SH-SY5Y (cell line): Measurements from ENCODE around the gene SCN4B.

ENCODE experiments used
- GATA2 ChIP-seq: IDR thresholded peaks from 2 replicates; pipeline ENCODE4 v1.6.1; 2011; ENCODE audit warnings: mild to moderate bottlenecking, low read depth, low read length
- GATA3 ChIP-seq: IDR thresholded peaks from 2 replicates; pipeline ENCODE4 v1.6.1; 2011; ENCODE audit warnings: low read depth, mild to moderate bottlenecking, low read length, moderate library complexity

- TF ChIP-seq GATA2 (no peak), GATA3 (no peak)
Measured at GRCh38 chr11:118156531-118157185, 4.0 kb upstream of the SCN4B start.
